Measurements from ENCODE around the gene ARHGAP24.
A peak's percentile ranks its signal among the peaks of the same experiment; 100 is the strongest.

- peak; percentile 76 for TF ChIP-seq CTCF (IDR thresholded peaks at IDR 0.05)
- TF ChIP-seq ZFX (IDR thresholded peaks at IDR 0.05; ENCODE audit: borderline replicate concordance): no peak
Measured at GRCh38 chr4:85968945-85969819, 494.2 kb downstream of the ARHGAP24 start.

Data from 22Rv1 (cell line).